Cardiac muscle cell (in vitro differentiated cells and primary cell): ENCODE measurements around the gene TRMT10A. TPM values are rescaled to one million over a fixed set of nuclear protein-coding genes. Genes with fewer than 3 reads are reported as not detected.

Experiments
- DNase-seq, 2 donors: peaks; one replicate each; pipeline versions ENCODE4 v3.0.0 to v3.0.0-alpha.2; 2010 to 2017; ENCODE audit warnings: low read depth in 1 of 2, low spot score in 1 of 2
- H3K27ac ChIP-seq: fragments of 200-600 bp; sonication (generic); 2 replicates; pipeline ENCODE4 v1.5.1; 2016
- H3K27me3 ChIP-seq: fragments of 200-600 bp; sonication (generic); 2 replicates; pipeline ENCODE4 v1.6.0; 2016; ENCODE audit warnings: control low read depth
- H3K36me3 ChIP-seq: fragments of 200-600 bp; sonication (generic); 2 replicates; pipeline ENCODE4 v1.5.1; 2016; ENCODE audit warnings: control low read depth
- H3K4me1 ChIP-seq: fragments of 200-600 bp; sonication (generic); 2 replicates; pipeline ENCODE4 v1.8.1; 2017; ENCODE audit warnings: low read depth, mild to moderate bottlenecking, mixed run types
- H3K4me3 ChIP-seq: fragments of 200-600 bp; sonication (generic); 2 replicates; pipeline ENCODE4 v1.5.1; 2016; ENCODE audit warnings: mild to moderate bottlenecking
- H3K9me3 ChIP-seq: fragments of 200-600 bp; sonication (generic); 2 replicates; pipeline ENCODE4 v1.5.1; 2017; ENCODE audit warnings: low read depth, mild to moderate bottlenecking, control low read depth
- CTCF ChIP-seq: IDR thresholded peaks from 2 replicates; pipeline ENCODE4 v1.5.1; 2012; ENCODE audit warnings: low read depth, mild to moderate bottlenecking, low read length
- polyA plus RNA-seq: library from polyadenylated mRNA; unstranded; fragments of >200 nt; fragmentation: Nextera tagmentation; extraction: Ambion mirVana; gene quantifications from 2 replicates; pipeline ENCODE4 v1.2.1, GENCODE V29; 2016
- total RNA-seq: library from RNA; depleted of rRNA; stranded (reverse); fragments of >200 nt; gene quantifications from 2 replicates; pipeline ENCODE4 v1.2.3, GENCODE V29; 2016

Gene TRMT10A
- total and polyA plus RNA-seq, 2 experiments from 2014 or later: 6.5 to 7.5 TPM

DNA sequence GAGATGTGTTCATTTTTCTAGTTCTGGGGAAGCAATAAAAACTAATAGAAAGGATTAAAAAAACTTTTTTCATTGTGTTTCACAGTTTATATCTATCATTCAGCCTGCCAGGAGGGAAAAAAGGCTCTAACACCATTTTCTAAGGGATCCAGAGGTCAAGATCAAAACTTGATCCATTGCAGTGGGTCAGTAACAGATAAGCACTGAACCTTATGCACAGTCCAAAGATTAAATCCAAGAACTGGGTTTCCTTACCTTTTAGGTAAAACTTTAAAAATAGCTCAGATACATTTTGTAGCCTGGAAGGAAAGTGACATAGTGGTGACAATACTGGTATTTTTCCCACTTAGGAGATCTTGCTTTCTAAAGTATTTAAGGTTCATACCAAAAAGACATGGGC is 23.5 kb upstream of the TRMT10A start:
- Histone ChIP-seq H3K4me3 (no peak overlapping the region), H3K27ac (no peak overlapping the region), H3K4me1 (peaks cover 21% of the 10 kb centered on the region), H3K36me3 (no peaks in the 10 kb centered on the region), H3K9me3 (no peaks in the 10 kb centered on the region), H3K27me3 (no peaks in the 10 kb centered on the region)
- DNase-seq: no peak
- no peak for TF ChIP-seq CTCF

DNA sequence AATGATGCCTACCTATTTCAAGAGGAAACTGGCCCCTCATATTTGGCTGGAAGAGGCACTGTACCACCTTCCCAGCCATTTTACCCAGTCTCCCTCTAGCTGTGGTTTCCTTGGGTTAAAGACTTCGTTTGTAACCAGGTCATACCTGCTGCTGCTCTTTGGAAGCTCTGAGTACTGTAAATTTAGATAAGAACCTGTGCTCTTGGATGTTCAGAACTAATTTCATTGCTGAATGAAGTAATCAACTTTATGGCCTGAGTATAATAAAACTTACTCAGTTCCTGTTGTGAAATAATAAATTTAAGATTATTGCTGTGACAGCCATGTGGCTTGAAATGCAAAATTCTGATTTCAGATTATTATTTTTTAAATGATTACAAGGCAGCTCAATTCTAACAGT is 23.0 kb upstream of the TRMT10A start:
- DNase-seq: no peak

DNA sequence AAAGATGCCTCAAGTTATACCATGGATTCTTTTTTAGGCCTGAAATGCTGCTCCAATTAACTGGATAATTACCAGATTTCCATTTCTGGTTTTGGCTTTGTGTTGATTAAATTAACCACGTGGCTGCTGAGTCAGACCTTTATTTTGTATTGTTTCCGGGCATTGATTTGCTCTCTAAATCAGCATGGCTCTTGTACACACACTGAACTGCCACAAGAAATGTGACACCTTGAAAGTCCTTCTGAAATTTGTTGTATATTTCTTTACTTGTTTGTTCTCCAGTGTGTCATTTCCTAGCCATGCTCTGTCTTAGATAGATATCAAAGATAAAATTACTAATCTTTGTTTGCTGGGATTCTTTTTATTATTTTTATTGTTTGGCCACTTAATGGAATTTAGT is 22.5 kb upstream of the TRMT10A start:
- Histone ChIP-seq H3K4me1 (peaks cover 21% of the 10 kb centered on the region), H3K27ac (no peak overlapping the region), H3K9me3 (no peaks in the 10 kb centered on the region), H3K36me3 (no peaks in the 10 kb centered on the region), H3K27me3 (no peaks in the 10 kb centered on the region), H3K4me3 (no peak overlapping the region)
- DNase-seq: no peak
- no peak for TF ChIP-seq CTCF

More for the DNA sequence above, 23.0 kb upstream of the TRMT10A start:
- TF ChIP-seq CTCF: no peak
- Histone ChIP-seq H3K4me3 (no peak overlapping the region), H3K27me3 (no peaks in the 10 kb centered on the region), H3K27ac (no peak overlapping the region), H3K4me1 (peaks cover 21% of the 10 kb centered on the region), H3K9me3 (no peaks in the 10 kb centered on the region), H3K36me3 (no peaks in the 10 kb centered on the region)

DNA sequence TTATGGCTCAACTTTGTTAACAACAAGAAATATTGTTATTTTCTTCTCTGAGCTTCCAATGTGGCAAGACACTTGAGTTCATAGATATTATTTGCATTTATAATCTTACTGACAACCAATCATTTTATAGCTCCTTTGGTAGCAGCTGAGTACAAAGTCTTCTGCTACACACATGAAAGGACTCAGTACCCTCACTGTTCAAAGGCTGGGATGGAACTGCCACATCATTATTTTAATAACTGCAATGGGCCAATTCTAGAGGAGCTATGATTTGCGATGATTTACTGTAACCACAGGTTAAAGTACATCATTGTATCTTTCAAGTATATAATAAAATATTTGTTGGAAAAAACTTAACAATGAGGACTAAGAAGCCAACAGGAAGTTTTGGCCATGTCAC is 21.7 kb upstream of the TRMT10A start:
- peaks cover 21% of the 10 kb centered on the region for H3K4me1 ChIP-seq

GRCh38 chr4:99578714-99579113 is 14.9 kb upstream of the TRMT10A start:
- TF ChIP-seq CTCF: no peak
- no peaks in the 10 kb centered on the region for H3K36me3 ChIP-seq
- no peaks in the 10 kb centered on the region for H3K27me3 ChIP-seq
- H3K4me3 ChIP-seq: no peak overlapping the region
- DNase-seq: no peak
- no peaks in the 10 kb centered on the region for H3K4me1 ChIP-seq
- H3K9me3 ChIP-seq: no peaks in the 10 kb centered on the region
- no peak overlapping the region for H3K27ac ChIP-seq

More for the DNA sequence above, 21.7 kb upstream of the TRMT10A start:
- DNase-seq: no peak
- Histone ChIP-seq H3K4me3 (no peak overlapping the region), H3K27me3 (no peaks in the 10 kb centered on the region), H3K27ac (no peak overlapping the region), H3K36me3 (no peaks in the 10 kb centered on the region), H3K9me3 (no peaks in the 10 kb centered on the region)
- TF ChIP-seq CTCF: no peak
